HG02763 (cell line): ENCODE measurements around the gene WASHC2C.
"Not testable (repeated sequence)": the region's sequence is repeated elsewhere in the genome, so short reads cannot be mapped to it uniquely, and the experiment has no call there.

Experiments used
- ATAC-seq: cut with Tn5 transposase; IDR thresholded peaks from one replicate; pipeline ENCODE4 v1.9.1; 2021; ENCODE audit warnings: mild to moderate bottlenecking, moderate library complexity; ENCODE audit not compliant: unreplicated experiment

The WASHC2C gene

DNA sequence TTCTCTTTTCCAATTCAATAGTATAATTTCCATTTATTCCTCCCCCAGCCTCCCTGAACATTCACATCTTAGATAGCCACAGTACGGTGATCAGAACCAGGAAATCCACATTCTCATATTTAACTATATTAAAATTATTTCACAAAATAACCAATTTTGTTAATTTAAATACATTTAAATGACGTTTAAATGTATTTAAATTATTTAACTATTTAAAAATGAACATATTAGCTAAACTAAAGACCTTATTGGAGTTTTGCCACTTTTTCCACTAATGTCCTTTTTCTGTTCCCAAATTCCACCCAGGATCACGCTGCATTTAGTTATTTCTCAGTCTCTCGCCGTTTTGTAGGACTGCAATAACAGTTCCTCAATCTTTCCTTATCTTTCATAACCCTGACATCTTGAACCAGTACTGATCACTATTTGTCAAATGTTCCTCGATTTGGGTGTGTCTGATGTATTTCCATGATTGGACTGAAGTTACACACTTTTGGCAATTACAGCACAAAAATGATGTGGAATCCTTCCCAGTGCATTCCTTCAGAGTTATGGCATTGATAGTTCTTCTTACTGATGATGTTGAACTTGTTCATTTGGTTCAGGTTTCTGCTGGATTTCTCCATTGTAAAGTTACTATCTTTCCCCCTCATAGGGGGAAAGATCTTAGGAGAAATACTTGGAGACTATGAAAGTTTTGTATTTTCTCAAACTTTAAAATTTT lies 93.2 kb downstream of the WASHC2C start:
- ATAC-seq: not testable (repeated sequence)

DNA sequence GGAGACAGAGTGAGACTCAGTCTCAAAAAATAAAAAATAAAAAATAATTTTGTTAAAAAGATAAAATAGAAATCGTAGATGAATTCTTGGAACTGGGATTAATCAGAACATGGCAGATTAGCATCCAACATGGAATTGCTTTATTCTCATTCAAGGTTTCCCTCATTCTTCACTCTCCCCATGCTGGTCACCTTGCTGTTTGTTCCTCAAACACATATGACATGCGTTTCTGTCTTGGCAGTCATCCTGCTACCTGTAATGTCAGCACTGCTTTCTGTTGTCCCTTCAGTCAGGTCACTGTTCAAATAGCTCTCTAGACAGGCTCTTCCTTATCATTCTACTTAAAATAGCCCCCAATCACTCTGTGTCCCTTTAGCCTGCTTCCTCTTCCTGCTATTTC lies 95.9 kb downstream of the WASHC2C start:
- ATAC-seq: not testable (repeated sequence)
